Esophagus squamous epithelium (tissue), 4 donors: ENCODE results near the gene PARD3B.

Source experiments
- POLR2A ChIP-seq, 4 donors: fragments of 450-650 bp; IDR thresholded peaks; one replicate each; pipeline ENCODE4 v1.6.1; 2017; ENCODE audit warnings: antibody characterized with exemption in 4 of 4, mild to moderate bottlenecking in 4 of 4, moderate library complexity in 3 of 4
- TF ChIP-seq, protein P1 (sequence below), 6 experiments: fragments of 450-650 bp in 4 of 6; fragments of 200-600 bp in 2 of 6; sonication (generic) in 2 of 6; IDR thresholded peaks; one replicate each; pipeline ENCODE4 v1.5.1; 2016 to 2019; ENCODE audit warnings: antibody characterized with exemption in 6 of 6, mild to moderate bottlenecking in 4 of 6, moderate library complexity in 4 of 6

DNA sequence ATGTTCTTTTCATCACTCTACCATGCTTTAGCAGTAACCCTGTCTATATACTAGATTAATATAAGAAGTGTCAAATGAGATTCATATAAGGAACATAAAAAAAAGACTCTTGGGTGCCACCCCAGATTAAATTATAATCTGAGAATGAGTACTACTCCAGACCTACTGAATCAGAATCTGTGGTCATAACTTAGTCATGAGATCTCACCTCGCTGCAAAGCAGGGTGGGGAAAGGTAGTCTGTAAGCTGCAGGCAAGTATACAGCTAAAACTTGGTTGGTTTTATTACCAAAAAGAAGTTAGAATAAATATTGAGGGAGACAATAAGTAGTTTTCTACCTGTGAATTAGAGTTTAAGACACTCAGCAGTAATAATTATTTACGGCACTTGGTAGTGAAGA lies 175.6 kb downstream of the PARD3B start:
- no peak for TF ChIP-seq POLR2A (IDR thresholded peaks at IDR 0.05)
- TF ChIP-seq, protein P1, sequence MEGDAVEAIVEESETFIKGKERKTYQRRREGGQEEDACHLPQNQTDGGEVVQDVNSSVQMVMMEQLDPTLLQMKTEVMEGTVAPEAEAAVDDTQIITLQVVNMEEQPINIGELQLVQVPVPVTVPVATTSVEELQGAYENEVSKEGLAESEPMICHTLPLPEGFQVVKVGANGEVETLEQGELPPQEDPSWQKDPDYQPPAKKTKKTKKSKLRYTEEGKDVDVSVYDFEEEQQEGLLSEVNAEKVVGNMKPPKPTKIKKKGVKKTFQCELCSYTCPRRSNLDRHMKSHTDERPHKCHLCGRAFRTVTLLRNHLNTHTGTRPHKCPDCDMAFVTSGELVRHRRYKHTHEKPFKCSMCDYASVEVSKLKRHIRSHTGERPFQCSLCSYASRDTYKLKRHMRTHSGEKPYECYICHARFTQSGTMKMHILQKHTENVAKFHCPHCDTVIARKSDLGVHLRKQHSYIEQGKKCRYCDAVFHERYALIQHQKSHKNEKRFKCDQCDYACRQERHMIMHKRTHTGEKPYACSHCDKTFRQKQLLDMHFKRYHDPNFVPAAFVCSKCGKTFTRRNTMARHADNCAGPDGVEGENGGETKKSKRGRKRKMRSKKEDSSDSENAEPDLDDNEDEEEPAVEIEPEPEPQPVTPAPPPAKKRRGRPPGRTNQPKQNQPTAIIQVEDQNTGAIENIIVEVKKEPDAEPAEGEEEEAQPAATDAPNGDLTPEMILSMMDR (IDR thresholded peaks at IDR 0.05) = no peak
